ENCODE data around the gene GNAI1.

DNA sequence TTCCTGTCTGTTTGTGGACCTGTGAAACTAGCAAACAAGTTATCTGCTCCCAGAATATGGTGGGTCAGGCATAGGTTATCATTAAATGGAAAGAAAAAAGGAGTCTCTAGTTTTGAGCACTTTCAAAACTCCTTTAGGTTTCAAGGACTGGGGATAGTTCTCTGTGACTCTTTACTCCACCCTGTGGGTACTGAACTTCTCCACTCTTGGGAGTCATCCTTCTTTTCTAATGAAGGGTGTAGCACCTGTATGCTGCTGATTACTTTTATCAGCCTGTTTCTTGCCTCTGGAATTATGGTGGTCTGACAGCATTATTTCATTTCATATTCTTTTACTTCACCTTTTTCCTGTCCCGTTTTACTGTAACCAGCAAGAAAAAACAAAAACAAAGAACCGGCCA is 6.7 kb downstream of the GNAI1 start:
- TF ChIP-seq POLR2A (IDR thresholded peaks at IDR 0.05): no peak
- TF ChIP-seq, protein P1, sequence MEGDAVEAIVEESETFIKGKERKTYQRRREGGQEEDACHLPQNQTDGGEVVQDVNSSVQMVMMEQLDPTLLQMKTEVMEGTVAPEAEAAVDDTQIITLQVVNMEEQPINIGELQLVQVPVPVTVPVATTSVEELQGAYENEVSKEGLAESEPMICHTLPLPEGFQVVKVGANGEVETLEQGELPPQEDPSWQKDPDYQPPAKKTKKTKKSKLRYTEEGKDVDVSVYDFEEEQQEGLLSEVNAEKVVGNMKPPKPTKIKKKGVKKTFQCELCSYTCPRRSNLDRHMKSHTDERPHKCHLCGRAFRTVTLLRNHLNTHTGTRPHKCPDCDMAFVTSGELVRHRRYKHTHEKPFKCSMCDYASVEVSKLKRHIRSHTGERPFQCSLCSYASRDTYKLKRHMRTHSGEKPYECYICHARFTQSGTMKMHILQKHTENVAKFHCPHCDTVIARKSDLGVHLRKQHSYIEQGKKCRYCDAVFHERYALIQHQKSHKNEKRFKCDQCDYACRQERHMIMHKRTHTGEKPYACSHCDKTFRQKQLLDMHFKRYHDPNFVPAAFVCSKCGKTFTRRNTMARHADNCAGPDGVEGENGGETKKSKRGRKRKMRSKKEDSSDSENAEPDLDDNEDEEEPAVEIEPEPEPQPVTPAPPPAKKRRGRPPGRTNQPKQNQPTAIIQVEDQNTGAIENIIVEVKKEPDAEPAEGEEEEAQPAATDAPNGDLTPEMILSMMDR (IDR thresholded peaks at IDR 0.05): no peak

Measured in right lobe of liver (tissue), 4 donors.